Activated naive CD8-positive, alpha-beta T cell treated with anti-CD3 and anti-CD28 coated beads, Interleukin-2, amount 50 U/mL, for 24 hours (primary cell): ENCODE data around the gene LOXL1.

Experiments used
- ATAC-seq: fragments of 150-1000 bp; cut with Tn5 transposase; one replicate; pipeline ENCODE4 v1.10.0; 2021
- DNase-seq: peaks from one replicate; pipeline ENCODE4 v3.0.0; 2021
- H3K27ac Mint-ChIP-seq: one replicate; pipeline ENCODE4 v1.8.0; 2021; ENCODE audit warnings: mild to moderate bottlenecking, mixed read lengths
- H3K27me3 Mint-ChIP-seq: one replicate; pipeline ENCODE4 v1.8.0; 2021; ENCODE audit warnings: mixed read lengths
- H3K36me3 Mint-ChIP-seq: one replicate; pipeline ENCODE4 v1.8.0; 2021; ENCODE audit warnings: low read depth, mixed read lengths
- H3K4me1 Mint-ChIP-seq: one replicate; pipeline ENCODE4 v1.8.0; 2021; ENCODE audit warnings: mixed read lengths
- H3K4me3 Mint-ChIP-seq: one replicate; pipeline ENCODE4 v1.8.0; 2021; ENCODE audit warnings: mild to moderate bottlenecking, moderate library complexity, mixed read lengths
- H3K9me3 Mint-ChIP-seq: one replicate; pipeline ENCODE4 v1.8.0; 2021; ENCODE audit warnings: mixed read lengths

Gene LOXL1

GRCh38 chr15:73946046-73946721, 19.9 kb downstream of the LOXL1 start:
- ATAC-seq, result no peak
- Mint-ChIP-seq H3K9me3 (no peaks in the 10 kb centered on the region), H3K27ac (no peak overlapping the region), H3K36me3 (no peaks in the 10 kb centered on the region), H3K4me3 (no peak overlapping the region), H3K27me3 (no peaks in the 10 kb centered on the region), H3K4me1 (peaks cover 13% of the 10 kb centered on the region)
- DNase-seq, result no peak

GRCh38 chr15:73946795-73947370, 20.6 kb downstream of the LOXL1 start:
- Mint-ChIP-seq H3K4me1 (peaks cover 11% of the 10 kb centered on the region), H3K4me3 (no peak overlapping the region), H3K36me3 (no peaks in the 10 kb centered on the region), H3K9me3 (no peaks in the 10 kb centered on the region), H3K27me3 (no peaks in the 10 kb centered on the region), H3K27ac (no peak overlapping the region)
- ATAC-seq (no peak), DNase-seq (no peak)

DNA sequence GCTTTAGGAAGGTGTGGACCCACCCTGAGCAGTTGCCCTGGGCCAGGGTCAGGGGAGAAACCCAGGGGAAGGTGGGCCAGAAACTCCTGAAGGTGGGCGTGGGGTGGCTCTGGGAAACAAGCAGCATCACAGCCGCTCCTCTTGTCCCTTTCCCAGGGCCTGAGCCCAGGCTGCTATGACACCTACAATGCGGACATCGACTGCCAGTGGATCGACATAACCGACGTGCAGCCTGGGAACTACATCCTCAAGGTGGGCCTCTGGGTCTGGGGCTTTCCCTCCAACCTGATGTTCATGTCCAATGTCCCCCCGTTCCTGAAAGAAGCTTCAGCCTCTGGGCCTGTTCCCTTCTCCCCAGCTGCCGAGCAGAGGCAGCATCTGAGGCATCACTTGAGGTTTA, 21.4 kb downstream of the LOXL1 start:
- no peak for ATAC-seq
- H3K27ac Mint-ChIP-seq, result no peak overlapping the region
- no peak for DNase-seq
- H3K27me3 Mint-ChIP-seq, result no peaks in the 10 kb centered on the region
- H3K9me3 Mint-ChIP-seq, result no peaks in the 10 kb centered on the region
- no peaks in the 10 kb centered on the region for H3K36me3 Mint-ChIP-seq
- H3K4me3 Mint-ChIP-seq, result no peak overlapping the region
- H3K4me1 Mint-ChIP-seq, result peaks cover 4% of the 10 kb centered on the region

DNA sequence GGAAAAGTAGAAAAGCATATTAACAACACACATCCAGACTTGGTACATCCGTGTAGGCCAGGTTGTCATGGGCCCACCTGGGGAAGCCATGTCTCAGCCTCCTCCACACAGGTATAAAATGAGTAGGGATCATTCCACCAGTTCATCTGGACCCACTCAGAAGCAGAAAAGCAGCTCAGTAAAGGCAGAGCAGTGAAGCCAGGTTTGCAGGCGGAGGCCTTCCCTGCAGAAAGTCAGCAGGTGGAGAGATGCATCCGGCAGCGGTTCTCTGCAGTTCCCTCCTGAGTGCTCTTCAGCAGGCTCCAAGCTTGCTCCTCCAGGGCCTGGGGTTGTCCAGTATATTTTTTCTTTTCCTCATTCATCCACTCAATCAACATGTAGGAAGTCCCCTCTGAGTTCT, 22.1 kb downstream of the LOXL1 start:
- Mint-ChIP-seq H3K27ac (no peak overlapping the region), H3K4me3 (no peak overlapping the region), H3K36me3 (no peaks in the 10 kb centered on the region), H3K27me3 (no peaks in the 10 kb centered on the region), H3K4me1 (peaks cover 4% of the 10 kb centered on the region), H3K9me3 (no peaks in the 10 kb centered on the region)
- no peak for DNase-seq
- ATAC-seq, result no peak

GRCh38 chr15:73948982-73949381, 22.7 kb downstream of the LOXL1 start:
- ATAC-seq (no peak), DNase-seq (no peak)
- Mint-ChIP-seq H3K36me3 (no peaks in the 10 kb centered on the region), H3K27ac (no peak overlapping the region), H3K27me3 (no peaks in the 10 kb centered on the region), H3K4me1 (peaks cover 4% of the 10 kb centered on the region), H3K9me3 (no peaks in the 10 kb centered on the region), H3K4me3 (no peak overlapping the region)

- peaks cover 4% of the 10 kb centered on the region for H3K4me1 Mint-ChIP-seq
- H3K27ac Mint-ChIP-seq, result no peak overlapping the region
- H3K36me3 Mint-ChIP-seq, result no peaks in the 10 kb centered on the region
- no peak overlapping the region for H3K4me3 Mint-ChIP-seq
- ATAC-seq (no peak), DNase-seq (no peak)
- H3K9me3 Mint-ChIP-seq, result no peaks in the 10 kb centered on the region
- no peaks in the 10 kb centered on the region for H3K27me3 Mint-ChIP-seq
Measured at GRCh38 chr15:73949496-73949895, 23.2 kb downstream of the LOXL1 start.

GRCh38 chr15:73950479-73950830, 24.2 kb downstream of the LOXL1 start:
- Mint-ChIP-seq H3K4me1 (peaks cover 4% of the 10 kb centered on the region), H3K4me3 (no peak overlapping the region), H3K27me3 (no peaks in the 10 kb centered on the region), H3K9me3 (no peaks in the 10 kb centered on the region), H3K36me3 (no peaks in the 10 kb centered on the region), H3K27ac (no peak overlapping the region)
- ATAC-seq (no peak), DNase-seq (no peak)

DNA sequence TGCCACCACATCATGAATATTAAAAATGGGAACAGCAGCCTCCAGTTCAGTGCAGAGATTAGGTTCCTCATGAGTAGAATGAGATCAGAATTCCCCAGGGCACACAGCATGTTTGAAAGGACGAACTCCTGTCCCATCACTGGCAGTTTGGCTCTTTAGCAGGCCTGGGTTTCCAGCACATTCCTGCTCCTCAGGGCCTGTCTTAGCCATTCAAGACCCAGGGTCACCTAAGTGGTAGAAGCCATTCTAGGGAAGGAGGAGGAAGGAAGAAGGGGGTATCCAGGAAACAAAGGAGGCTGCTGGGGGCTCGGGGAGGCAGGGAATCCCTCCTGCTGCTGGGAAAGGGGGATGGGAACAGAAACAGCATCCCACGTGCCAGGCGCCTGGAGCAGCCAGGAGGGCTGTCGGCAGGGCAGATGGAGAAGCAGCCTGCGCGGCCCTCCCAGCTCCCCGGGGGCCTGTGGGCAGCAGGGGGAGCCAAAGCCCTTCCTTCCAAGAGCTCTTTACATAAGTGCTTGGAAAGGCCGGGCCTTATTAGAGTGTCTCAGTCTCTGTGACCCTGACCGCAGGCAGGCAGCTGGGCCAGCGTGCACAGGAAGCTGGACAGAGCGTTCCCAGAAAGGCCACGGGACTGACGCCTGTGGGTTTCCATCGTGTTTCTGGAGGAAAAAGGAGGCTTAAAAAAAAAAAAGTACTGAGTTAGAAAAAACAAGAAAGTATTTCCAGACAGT, 24.7 kb downstream of the LOXL1 start:
- Mint-ChIP-seq H3K36me3 (no peaks in the 10 kb centered on the region), H3K4me1 (peaks cover 4% of the 10 kb centered on the region), H3K9me3 (no peaks in the 10 kb centered on the region), H3K27ac (peak overlapping the region; percentile 18), H3K27me3 (no peaks in the 10 kb centered on the region), H3K4me3 (no peak overlapping the region)
- ATAC-seq, result peak; percentile 82
- peak; percentile 77 for DNase-seq

- Mint-ChIP-seq H3K4me1 (peaks cover 4% of the 10 kb centered on the region), H3K27me3 (no peaks in the 10 kb centered on the region), H3K27ac (no peak overlapping the region), H3K9me3 (no peaks in the 10 kb centered on the region), H3K4me3 (no peak overlapping the region), H3K36me3 (no peaks in the 10 kb centered on the region)
- no peak for DNase-seq
- no peak for ATAC-seq
Measured at GRCh38 chr15:73951601-73952000, 25.3 kb downstream of the LOXL1 start.

DNA sequence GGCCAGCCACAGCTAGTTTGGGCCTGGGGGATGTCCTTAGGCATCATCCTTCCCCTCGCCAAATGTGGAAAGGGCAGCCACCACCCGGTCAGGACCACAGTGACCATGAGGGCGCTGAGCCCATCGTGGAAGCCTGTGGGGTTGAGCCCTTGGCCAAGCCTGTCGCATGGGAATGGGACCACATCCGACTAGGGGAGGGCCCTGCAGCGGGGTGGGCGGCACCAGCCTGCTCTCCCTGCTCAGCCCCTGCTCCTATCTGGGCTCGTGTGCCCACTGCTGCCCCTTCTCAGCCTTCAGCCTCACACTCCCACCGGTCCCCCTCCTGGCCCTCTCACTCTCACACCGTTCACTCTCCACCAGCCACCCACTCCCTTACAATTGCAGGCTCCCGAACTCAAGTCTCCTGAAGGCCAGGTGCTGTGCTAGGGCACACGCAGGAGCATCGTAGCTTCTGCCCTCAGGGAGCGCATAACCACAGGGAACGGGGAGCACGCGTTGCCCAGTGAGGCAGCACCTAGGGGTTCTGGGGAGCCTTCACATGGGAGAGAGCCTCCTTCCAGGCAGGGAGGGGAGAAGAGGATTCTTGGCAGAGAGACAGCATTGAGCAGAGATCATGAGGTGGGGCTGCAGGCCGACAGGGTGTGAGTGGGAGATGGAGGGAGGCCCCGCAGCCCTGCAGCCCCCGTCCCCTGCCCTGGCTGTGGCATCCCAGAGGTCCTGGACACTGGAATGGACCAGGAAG, 26.1 kb downstream of the LOXL1 start:
- no peaks in the 10 kb centered on the region for H3K9me3 Mint-ChIP-seq
- H3K4me1 Mint-ChIP-seq, result peaks cover 6% of the 10 kb centered on the region
- DNase-seq (no peak), ATAC-seq (no peak)
- no peaks in the 10 kb centered on the region for H3K36me3 Mint-ChIP-seq
- no peak overlapping the region for H3K27ac Mint-ChIP-seq
- H3K4me3 Mint-ChIP-seq, result no peak overlapping the region
- H3K27me3 Mint-ChIP-seq, result peaks cover 2% of the 10 kb centered on the region

- ATAC-seq (no peak), DNase-seq (no peak)
- Mint-ChIP-seq H3K4me1 (peaks cover 8% of the 10 kb centered on the region), H3K9me3 (no peaks in the 10 kb centered on the region), H3K4me3 (no peak overlapping the region), H3K27ac (no peak overlapping the region), H3K27me3 (peaks cover 2% of the 10 kb centered on the region), H3K36me3 (no peaks in the 10 kb centered on the region)
Measured at GRCh38 chr15:73952913-73953750, 26.9 kb downstream of the LOXL1 start.

DNA sequence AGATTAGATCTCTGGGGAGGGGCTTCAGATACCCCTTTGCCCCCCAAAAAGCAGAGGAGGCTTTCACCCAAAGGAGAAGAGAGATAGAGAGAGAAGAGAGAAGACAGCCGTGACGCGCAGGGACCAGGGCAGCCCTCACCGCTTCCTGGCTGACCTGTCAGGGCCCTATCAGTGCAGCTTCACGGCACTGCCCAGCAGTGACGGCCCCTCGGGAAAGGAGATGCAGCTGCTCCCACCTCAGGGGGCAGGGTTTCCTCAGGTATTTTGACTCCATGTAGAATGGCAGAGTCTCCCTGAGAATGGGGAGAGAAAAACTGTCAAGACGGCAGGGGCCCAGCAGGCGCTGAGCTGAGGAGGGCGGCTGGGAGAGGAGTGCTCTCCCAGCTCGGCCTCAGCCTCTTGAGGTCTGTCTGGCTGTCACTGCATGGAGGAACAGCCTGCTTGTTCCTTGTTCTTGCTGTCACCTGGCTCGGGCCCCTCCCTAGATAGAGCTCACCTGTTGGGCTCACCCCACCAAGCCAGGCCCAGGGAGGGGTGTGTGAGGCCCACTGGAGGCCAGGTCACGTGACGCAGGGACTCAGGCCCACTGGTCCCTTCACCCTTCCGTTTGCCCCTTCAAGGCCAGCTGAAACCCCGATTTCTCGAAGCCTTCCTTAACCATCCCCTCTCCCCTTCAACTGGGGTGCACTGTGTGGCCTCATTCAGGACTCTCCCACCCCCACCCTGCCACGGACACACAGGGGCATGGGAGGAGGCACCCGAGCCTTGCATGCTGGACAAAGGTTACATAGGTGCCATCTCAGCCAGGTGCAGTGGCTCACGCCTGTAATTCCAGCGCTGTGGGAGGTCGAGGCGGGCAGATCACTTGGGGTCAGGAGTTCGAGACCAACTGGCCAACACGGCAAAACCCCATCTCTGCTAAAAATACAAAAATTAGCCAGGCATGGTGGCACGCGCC, 28.2 kb downstream of the LOXL1 start:
- Mint-ChIP-seq H3K9me3 (no peaks in the 10 kb centered on the region), H3K4me3 (no peak overlapping the region), H3K36me3 (no peaks in the 10 kb centered on the region), H3K27me3 (peaks cover 2% of the 10 kb centered on the region), H3K4me1 (peaks cover 21% of the 10 kb centered on the region), H3K27ac (no peak overlapping the region)
- ATAC-seq, result no peak
- DNase-seq, result no peak

- ATAC-seq (no peak), DNase-seq (no peak)
- no peak overlapping the region for H3K4me3 Mint-ChIP-seq
- H3K4me1 Mint-ChIP-seq, result peaks cover 27% of the 10 kb centered on the region
- no peaks in the 10 kb centered on the region for H3K36me3 Mint-ChIP-seq
- H3K27me3 Mint-ChIP-seq, result peaks cover 2% of the 10 kb centered on the region
- H3K9me3 Mint-ChIP-seq, result no peaks in the 10 kb centered on the region
- no peak overlapping the region for H3K27ac Mint-ChIP-seq
Measured at GRCh38 chr15:73955326-73955725, 29.1 kb downstream of the LOXL1 start.
